T-helper 1 cell treated with Interleukin-12 subunit alpha and Interleukin-12 subunit beta and Interleukin-4 antibody, amounts not matched to agents 30 μg/mL and 1 μg/mL, for 36 hours (primary cell): Measurements from ENCODE around the gene MAN1A1.
"Not testable (repeated sequence)": the region's sequence is repeated elsewhere in the genome, so short reads cannot be mapped to it uniquely, and the experiment has no call there.

Experiments
- H3K27ac Mint-ChIP-seq: one replicate; pipeline ENCODE4 v1.8.0; 2021; ENCODE audit warnings: mild to moderate bottlenecking, mixed read lengths
- H3K27me3 Mint-ChIP-seq: one replicate; pipeline ENCODE4 v1.8.0; 2021; ENCODE audit warnings: low read depth, mixed read lengths
- H3K36me3 Mint-ChIP-seq: one replicate; pipeline ENCODE4 v1.8.0; 2021; ENCODE audit warnings: low read depth, mixed read lengths
- H3K4me1 Mint-ChIP-seq: one replicate; pipeline ENCODE4 v1.8.0; 2021; ENCODE audit warnings: low read depth, mixed read lengths
- H3K4me3 Mint-ChIP-seq: one replicate; pipeline ENCODE4 v1.8.0; 2021; ENCODE audit warnings: mild to moderate bottlenecking, moderate library complexity, mixed read lengths
- H3K9me3 Mint-ChIP-seq: one replicate; pipeline ENCODE4 v1.8.0; 2021; ENCODE audit warnings: mixed read lengths

MAN1A1 gene

DNA sequence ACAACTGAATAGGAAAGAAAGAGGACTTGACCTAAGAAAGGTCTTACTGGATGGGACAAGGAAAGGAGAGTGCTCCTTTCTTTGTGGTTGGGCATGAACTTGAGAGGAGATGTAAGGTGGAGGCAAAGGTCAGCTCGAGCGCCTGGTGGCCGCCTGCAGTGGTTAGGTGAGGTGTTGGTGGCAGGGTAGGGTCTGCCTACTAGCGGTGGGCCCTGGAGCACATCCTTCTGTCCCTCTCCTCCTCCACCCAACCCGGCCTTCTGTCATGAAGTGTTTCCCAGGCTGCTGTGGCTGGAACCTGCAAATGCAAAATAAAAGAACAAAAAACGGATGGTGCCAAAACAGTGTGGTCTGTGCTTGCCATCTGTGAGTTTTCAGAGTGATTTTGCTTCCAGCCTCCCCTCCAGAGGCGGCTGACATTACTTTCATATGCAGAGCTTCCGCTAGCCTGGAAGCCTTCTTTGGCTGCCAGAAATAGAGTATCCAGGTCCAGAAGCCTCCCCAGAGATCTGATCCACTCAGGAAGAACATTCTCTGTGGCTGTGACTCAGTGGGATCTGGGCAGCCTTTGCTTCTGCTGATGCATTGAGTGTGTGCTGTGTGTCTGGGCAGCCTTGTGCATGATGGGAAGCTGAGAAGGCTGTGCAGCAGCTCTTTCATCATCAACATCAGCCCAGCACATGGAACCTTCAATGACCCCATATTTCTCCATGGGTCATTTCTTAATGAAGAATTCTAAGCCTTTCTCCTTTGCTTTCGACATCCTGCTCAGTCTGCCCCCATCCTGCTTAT is 191.3 kb downstream of the MAN1A1 start:
- H3K4me3 Mint-ChIP-seq: no peak overlapping the region
- no peak overlapping the region for H3K27ac Mint-ChIP-seq

DNA sequence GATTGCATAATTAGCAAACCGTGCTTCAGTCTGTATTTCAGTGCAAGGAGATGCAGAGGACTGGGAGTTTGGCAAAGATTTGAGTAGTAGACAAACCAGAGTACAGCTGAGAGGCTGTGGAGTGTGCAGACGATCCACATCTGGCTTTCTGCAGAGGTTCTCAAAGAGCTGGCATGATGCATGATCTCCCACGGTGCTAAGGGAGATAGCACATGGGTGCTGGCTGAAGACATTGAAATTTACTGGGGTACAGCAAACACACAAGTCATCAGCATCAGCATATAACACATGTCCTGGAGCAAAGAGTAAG is 192.1 kb downstream of the MAN1A1 start:
- Mint-ChIP-seq H3K27me3 (peaks cover 31% of the 10 kb centered on the region), H3K4me3 (no peak overlapping the region), H3K4me1 (peaks cover 1% of the 10 kb centered on the region), H3K36me3 (no peaks in the 10 kb centered on the region), H3K27ac (no peak overlapping the region), H3K9me3 (no peaks in the 10 kb centered on the region)

More for the DNA sequence above, 191.3 kb downstream of the MAN1A1 start:
- Mint-ChIP-seq H3K9me3 (no peaks in the 10 kb centered on the region), H3K27me3 (peaks cover 30% of the 10 kb centered on the region), H3K36me3 (no peaks in the 10 kb centered on the region), H3K4me1 (peaks cover 1% of the 10 kb centered on the region)

DNA sequence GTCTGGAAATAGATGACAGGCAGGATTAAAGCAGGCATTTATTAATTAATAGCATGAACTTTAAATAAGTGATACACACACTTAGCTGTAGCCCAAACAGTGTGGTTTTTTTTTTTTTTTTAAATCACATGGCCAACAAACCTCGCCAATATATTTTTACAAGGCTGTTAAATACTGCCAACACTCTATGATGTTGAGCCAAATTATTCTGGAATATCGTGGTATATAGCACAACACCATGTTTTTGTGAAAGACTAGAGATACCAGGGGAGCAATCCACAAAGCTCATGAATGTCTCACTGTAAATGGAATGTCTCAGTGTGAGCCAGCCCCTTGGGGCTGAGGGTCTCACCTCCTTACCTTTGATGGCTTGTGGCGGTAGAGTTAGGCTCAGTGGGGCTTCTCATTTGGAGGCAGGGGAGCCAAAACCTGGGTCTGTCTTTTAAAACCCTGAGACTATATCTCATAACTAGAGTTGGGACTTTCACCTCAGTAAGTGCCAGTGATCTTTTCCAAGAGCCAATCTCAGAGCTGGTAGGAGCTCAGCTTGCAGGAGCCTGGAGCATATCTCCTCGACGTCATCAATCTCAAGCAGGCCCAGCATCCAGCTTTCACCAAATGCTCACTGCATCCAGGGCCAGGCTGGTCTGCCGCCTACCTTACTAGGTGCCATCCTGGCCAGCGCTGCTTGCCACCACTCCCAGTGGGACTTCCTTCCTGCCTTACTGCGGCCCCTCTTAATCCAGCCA is 192.6 kb downstream of the MAN1A1 start:
- Mint-ChIP-seq H3K9me3 (no peaks in the 10 kb centered on the region), H3K4me1 (no peaks in the 10 kb centered on the region), H3K4me3 (no peak overlapping the region), H3K36me3 (no peaks in the 10 kb centered on the region), H3K27me3 (peaks cover 32% of the 10 kb centered on the region), H3K27ac (no peak overlapping the region)

DNA sequence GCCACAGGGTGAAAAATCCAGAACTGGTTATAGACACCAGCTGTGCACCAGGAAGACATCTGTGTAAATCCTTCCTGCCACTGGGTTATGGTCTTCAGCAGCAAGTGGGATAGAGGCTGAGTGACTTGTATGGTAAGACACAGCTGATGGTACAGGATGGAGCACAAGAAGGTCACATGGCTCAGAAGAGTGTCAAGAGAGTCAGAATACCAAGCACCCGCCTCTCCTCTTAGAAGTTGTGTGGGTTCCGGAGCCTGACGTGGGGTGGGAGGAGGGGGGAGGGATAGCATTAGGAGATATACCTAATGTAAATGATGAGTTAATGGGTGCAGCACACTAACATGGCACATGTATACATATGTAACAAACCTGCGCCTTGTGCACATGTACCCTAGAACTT is 193.5 kb downstream of the MAN1A1 start:
- not testable (repeated sequence) for H3K4me3 Mint-ChIP-seq, H3K4me1 Mint-ChIP-seq, H3K9me3 Mint-ChIP-seq, H3K27ac Mint-ChIP-seq, H3K36me3 Mint-ChIP-seq
- peaks cover 32% of the 10 kb centered on the region for H3K27me3 Mint-ChIP-seq

DNA sequence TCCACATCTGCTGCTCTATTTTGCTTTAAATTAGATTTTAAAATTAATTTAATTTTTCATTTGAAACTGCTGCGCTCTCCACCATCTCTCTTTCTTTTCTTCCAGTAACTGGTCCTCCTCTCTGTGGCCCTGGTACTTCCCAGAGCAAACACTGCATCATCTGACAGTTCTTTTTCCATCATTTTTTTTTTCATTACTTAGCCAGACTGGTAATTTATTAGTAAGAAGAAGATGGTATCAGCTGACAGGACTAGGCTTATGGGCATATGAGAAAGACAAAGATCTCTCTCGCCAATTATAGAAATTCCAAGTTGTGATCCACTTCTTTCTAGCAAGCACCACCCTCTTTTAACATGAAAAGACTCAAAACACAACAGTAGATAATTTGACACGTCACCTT is 197.4 kb downstream of the MAN1A1 start:
- peaks cover 14% of the 10 kb centered on the region for H3K4me1 Mint-ChIP-seq
- H3K27ac Mint-ChIP-seq: no peak overlapping the region
- H3K4me3 Mint-ChIP-seq: no peak overlapping the region

DNA sequence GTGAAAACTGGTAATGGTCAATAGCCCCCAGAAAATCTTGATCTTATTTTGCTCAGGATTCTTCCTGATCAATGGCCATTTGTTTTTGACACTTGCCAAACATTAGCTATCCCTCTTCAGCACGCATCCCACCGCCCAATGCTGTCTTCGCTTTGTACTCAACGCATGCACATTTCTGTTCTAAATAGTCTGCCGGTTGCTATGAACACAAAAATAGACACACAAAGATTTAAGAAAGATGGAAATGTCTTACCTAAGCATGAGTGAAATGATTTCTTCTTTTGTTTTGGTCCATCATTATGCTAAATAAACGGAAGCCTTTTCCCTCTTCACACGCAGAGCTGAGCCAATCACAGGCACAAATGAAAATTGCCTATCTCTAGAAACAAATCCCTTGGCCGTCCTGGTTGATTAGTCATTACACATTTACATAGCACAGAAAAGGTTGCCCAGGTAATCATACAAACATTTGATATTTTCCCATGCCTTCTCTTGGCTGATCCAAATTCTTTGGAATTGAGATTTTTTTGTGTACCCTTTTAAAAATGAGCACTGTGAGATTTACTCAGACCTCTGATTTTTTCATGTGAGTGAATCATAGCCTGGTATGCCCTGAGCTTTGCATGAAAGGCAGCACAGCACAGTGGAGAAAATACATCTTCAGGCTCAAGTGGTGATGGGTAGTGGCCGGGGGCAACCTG is 200.6 kb downstream of the MAN1A1 start:
- Mint-ChIP-seq H3K27ac (no peak overlapping the region), H3K4me3 (no peak overlapping the region), H3K27me3 (peaks cover 10% of the 10 kb centered on the region), H3K9me3 (peaks cover 15% of the 10 kb centered on the region), H3K36me3 (peaks cover 8% of the 10 kb centered on the region), H3K4me1 (peaks cover 37% of the 10 kb centered on the region)

More for the DNA sequence above, 197.4 kb downstream of the MAN1A1 start:
- peaks cover 11% of the 10 kb centered on the region for H3K9me3 Mint-ChIP-seq
- peaks cover 8% of the 10 kb centered on the region for H3K36me3 Mint-ChIP-seq
- peaks cover 18% of the 10 kb centered on the region for H3K27me3 Mint-ChIP-seq

DNA sequence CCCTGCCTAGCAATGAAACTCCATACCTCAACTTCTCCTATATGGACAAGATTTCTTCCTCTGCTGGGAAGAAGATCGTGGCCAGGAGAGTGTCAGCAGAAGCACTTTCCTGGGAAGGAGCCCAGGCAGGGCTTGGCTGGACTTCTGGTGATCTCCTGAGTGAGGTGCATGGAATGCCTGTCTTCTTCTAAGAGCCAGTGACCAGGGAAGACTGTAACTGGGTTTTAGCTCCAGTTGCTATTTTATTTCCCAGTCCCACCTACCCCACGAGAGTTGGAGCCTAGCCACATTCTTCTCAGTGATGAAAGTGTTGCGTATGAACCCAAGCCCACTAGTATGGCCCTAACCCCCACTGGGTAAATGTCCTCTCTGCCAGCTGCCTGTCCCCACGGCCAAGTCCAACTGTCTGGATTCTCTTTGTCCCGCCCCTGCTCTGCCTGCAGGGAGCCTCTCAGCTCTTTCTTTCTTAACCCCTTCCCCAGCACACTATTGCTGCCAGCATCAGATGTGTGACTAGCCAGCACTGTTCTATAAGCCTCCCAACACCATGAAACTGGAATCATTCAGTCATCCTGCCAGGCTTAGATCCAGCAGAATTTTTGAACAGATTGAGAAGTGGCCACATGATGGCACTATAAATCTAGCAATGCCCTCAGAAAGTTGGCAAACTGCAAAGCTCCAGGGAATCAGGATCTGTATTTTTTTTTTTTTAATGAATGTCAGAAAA is 201.3 kb downstream of the MAN1A1 start:
- H3K4me3 Mint-ChIP-seq: no peak overlapping the region
- H3K27ac Mint-ChIP-seq: peak overlapping the region; percentile 6
- H3K36me3 Mint-ChIP-seq: peaks cover 8% of the 10 kb centered on the region
- peaks cover 5% of the 10 kb centered on the region for H3K27me3 Mint-ChIP-seq
- H3K9me3 Mint-ChIP-seq: peaks cover 15% of the 10 kb centered on the region
- H3K4me1 Mint-ChIP-seq: peaks cover 37% of the 10 kb centered on the region

DNA sequence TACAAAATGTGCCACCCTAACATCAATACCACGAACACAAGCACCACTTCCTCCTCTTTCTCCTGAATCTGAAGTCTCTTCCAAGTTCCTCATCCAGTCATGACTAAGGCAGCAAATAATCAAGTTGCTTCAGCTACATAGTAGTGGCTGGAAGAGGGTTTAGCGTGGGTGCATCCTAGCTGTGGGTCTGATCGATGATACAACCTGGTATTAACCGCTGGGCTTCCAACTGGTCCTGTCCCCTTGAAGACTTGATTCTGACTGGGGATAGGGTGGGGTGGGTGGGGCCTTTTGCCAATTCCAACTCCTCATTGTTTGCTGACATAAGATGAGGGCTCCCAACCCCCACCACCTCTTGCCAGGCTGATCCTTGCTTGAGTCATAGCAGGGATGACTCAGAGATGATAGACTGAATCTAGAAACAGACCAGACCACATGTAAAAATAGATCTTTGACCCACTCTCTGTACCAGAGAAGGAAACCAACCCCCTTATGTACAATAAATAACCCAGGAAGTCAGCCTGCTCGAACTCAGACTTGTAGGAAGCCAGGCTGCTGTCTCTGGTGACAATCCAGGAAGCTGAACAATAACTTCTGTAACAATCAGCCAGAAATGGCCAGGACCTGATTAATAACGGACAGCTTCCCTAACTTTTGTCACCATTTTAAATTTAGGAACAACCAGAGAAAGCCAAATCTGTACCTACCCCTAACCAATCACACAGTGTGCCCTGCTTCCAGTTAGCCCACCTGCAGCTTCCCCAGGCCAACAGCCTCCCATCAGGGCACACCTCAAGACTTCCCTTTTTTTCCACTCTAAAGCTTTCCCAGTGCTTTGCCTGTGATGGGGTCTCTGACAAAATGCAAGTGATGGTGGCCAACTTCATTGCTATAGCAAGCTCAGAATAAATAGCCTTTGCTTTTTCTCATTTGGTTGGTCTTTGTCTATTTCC is 202.2 kb downstream of the MAN1A1 start:
- Mint-ChIP-seq H3K4me1 (peaks cover 37% of the 10 kb centered on the region), H3K36me3 (peaks cover 8% of the 10 kb centered on the region), H3K27ac (peak overlapping the region; percentile 42), H3K27me3 (peaks cover 4% of the 10 kb centered on the region), H3K4me3 (no peak overlapping the region), H3K9me3 (peaks cover 15% of the 10 kb centered on the region)

DNA sequence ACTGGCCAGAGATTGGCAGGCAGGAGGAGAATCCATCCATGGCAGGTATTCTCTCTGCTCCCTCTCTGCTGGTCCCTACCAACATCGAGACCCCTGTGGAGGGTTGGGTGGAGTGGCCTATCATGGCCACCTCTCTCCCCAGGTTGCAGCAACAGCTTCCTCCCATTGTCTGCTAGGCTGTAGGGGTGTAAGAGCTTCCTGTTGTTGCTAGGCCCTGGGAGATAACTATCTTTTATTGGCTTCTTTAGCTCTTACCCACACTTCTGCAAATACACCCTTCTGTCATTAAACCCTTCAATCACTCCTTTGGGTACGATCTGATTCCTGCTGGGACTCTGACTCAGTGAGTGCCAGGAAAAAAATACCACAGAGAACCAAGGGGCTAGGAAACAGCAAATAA is 204.4 kb downstream of the MAN1A1 start:
- H3K4me3 Mint-ChIP-seq: no peak overlapping the region
- peaks cover 3% of the 10 kb centered on the region for H3K27me3 Mint-ChIP-seq
- H3K27ac Mint-ChIP-seq: peak overlapping the region; percentile 69
- H3K9me3 Mint-ChIP-seq: peaks cover 15% of the 10 kb centered on the region
- H3K36me3 Mint-ChIP-seq: peaks cover 8% of the 10 kb centered on the region
- peaks cover 35% of the 10 kb centered on the region for H3K4me1 Mint-ChIP-seq

DNA sequence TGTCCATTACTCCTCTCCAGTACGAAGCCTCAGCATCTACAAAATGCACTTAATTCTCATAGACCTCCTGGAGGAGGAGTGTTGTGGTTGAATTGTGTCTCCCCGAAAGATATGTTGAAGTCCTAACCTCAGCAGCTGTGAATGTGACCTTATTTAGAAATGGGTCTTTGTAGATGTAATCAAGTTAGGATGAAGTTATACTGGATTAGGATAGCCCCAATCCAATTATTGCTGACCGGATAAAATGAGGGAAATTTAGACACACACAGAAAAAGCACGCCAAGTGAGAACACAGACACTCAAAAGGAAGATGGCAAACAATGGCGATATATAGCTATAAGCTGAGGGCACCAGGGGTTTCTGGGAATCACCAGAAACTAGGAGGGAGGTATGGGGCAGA is 206.9 kb downstream of the MAN1A1 start:
- H3K4me1 Mint-ChIP-seq: peaks cover 47% of the 10 kb centered on the region
- H3K9me3 Mint-ChIP-seq: peaks cover 8% of the 10 kb centered on the region
- H3K36me3 Mint-ChIP-seq: peaks cover 4% of the 10 kb centered on the region
- H3K4me3 Mint-ChIP-seq: no peak overlapping the region
- H3K27ac Mint-ChIP-seq: no peak overlapping the region
- peaks cover 3% of the 10 kb centered on the region for H3K27me3 Mint-ChIP-seq

DNA sequence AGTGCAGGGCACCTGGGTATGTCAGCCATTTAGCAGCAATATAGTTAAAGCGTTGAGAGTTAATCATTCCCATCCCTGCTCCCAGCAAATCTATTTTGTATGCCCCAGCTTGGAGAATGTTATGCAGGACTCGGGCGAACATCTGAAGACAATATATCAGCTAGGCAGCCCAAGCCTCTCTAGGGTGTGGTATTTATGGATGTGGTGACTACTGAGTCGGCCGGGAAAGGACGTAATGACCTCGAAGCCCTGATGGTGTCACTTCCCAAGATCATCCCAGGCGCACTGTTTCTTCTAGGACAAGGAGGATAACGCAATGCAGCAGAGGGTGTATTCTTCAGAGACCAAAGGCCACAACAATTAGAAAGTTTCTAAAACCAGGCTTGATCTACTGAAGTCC is 207.5 kb downstream of the MAN1A1 start:
- no peak overlapping the region for H3K27ac Mint-ChIP-seq
- H3K9me3 Mint-ChIP-seq: peaks cover 2% of the 10 kb centered on the region
- no peak overlapping the region for H3K4me3 Mint-ChIP-seq
- H3K27me3 Mint-ChIP-seq: peaks cover 3% of the 10 kb centered on the region
- H3K4me1 Mint-ChIP-seq: peaks cover 43% of the 10 kb centered on the region
- no peaks in the 10 kb centered on the region for H3K36me3 Mint-ChIP-seq

DNA sequence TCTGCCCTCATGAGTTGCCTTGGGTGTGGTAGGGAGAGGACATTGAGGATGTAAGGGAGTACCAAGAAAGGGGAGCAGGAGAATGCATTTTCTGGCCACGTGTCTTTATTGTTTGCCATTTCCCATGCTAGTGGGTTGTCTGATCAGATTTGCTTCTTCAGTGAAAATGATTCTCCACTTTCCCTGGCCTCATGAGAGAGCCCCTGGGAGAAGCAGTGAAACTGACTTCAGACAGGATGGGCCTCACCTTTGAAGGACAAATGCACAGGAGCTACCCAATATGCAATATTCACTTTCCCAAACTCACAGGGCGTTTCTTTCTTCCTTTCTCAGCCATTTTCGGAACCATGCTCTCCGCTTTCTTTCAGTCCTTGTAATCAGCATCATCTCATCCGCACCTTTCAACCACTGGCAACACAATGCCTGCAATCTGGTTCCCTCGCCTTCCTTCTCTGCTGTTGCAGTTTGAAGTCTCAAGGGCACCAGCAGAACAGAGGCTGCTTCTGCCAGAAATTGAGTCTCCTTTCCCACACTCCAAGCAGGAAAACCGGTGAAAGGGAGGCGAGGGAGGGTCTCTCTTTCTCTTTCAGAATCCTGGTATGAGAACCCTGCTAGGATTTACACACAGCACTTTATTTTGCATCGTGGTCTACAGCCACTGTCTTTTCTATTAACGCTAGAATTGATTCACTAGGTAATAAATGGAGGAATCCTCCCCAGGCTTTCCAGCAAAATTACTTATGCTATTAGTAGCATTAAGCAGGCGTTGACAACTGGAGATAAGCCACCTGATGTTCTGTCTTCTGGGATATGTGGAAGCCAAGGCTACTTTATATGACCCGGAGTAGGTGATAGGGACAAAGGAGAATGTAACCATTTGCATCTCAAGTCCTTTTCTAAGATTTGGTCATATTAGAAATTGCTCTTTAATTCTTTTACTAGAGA is 209.1 kb downstream of the MAN1A1 start:
- no peaks in the 10 kb centered on the region for H3K36me3 Mint-ChIP-seq
- H3K27me3 Mint-ChIP-seq: peaks cover 5% of the 10 kb centered on the region
- peaks cover 32% of the 10 kb centered on the region for H3K4me1 Mint-ChIP-seq
- H3K9me3 Mint-ChIP-seq: no peaks in the 10 kb centered on the region
- H3K27ac Mint-ChIP-seq: peak overlapping the region; percentile 19
- H3K4me3 Mint-ChIP-seq: no peak overlapping the region
